ENCODE data around the gene LILRB2. TPM values are rescaled to one million over a fixed set of nuclear protein-coding genes. Genes with fewer than 3 reads are reported as not detected.
"Not testable (repeated sequence)": the region's sequence is repeated elsewhere in the genome, so short reads cannot be mapped to it uniquely, and the experiment has no call there.

The LILRB2 gene
- total RNA-seq, 1 experiment from 2014 or later: not detected

DNA sequence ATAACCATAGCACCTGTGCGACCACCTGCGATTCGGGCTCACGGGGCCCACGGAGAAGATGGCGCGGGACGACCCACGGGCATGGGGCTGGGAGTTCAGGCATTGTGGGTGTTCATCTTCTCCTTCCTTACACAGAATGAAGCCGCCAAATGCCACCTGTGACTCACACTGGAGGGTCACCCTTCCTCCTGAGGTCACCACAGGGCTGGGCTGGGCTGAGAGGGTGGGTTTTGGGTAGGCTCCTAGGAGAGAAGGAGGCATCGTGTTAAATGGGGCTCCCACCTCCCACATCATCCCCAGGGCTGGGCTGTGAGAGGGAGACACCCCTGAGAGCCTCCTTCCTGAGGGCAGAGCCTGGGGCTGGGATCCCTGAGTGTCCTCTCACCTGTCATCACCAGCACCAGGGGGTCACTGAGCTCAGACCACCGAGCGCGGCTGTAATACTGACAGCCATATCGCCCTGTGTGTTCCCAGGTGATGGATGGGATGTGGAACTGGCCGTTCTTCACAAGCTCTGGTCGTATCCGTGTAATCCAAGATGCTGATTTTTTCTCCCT lies 1.4 kb downstream of the LILRB2 start:
- no peak overlapping the region for H3K4me2 ChIP-seq (ENCODE audit: insufficient read depth, insufficient read length, low read length)
- no peak overlapping the region for H3K18ac ChIP-seq (ENCODE audit: insufficient read length, low read depth, low read length)
- H3K9me3 ChIP-seq (ENCODE audit: control insufficient read depth, low read depth, low read length): no peaks in the 10 kb centered on the region
- no peaks in the 10 kb centered on the region for H3K23me2 ChIP-seq (ENCODE audit: insufficient read length, low read depth, low read length, poor library complexity, severe bottlenecking)
- no peaks in the 10 kb centered on the region for H3K79me1 ChIP-seq (ENCODE audit: insufficient read depth, low read depth, low read length, poor library complexity, severe bottlenecking)
- H3K23ac ChIP-seq (ENCODE audit: insufficient read length, low read depth, low read length): no peak overlapping the region
- no peak overlapping the region for H2BK5ac ChIP-seq (ENCODE audit: insufficient read length, low read length)
- H3K36me3 Mint-ChIP-seq (ENCODE audit: insufficient read depth in 1 of 3, low read depth in 3 of 3): no peaks in the 10 kb centered on the region
- H3K27me3 Mint-ChIP-seq (ENCODE audit: low read depth): peaks cover 53% of the 10 kb centered on the region
- H2BK20ac ChIP-seq (ENCODE audit: low read depth, low read length, poor library complexity, severe bottlenecking): no peak overlapping the region
- peaks cover 0 to 55% of the 10 kb centered on the region in 2 experiments; a peak in 2 of 5 replicates for H3K9me3 Mint-ChIP-seq
- no CpG with 5 or more reads among the region's 18 CpGs for WGBS (ENCODE audit: extremely low coverage, insufficient read length, low lambda C conversion rate)
- H3K56ac ChIP-seq (ENCODE audit: insufficient read length, low read depth, low read length): no peak overlapping the region
- H3K9ac ChIP-seq (ENCODE audit: extremely low read depth, insufficient read length, low read length): no peak overlapping the region
- no peak overlapping the region for H2BK120ac ChIP-seq (ENCODE audit: low read depth, low read length, poor library complexity, severe bottlenecking)
- H3K27ac ChIP-seq (ENCODE audit: insufficient read length, low read depth, low read length): no peak overlapping the region
- no peak overlapping the region for H2AFZ ChIP-seq (ENCODE audit: low read length)
- H3K27ac Mint-ChIP-seq: no peak overlapping the region
- H3K79me2 ChIP-seq (ENCODE audit: insufficient read depth, low read length): no peaks in the 10 kb centered on the region
- no peak overlapping the region for H3T11ph ChIP-seq (ENCODE audit: low read length)
- no peaks in the 10 kb centered on the region for H4K20me1 ChIP-seq (ENCODE audit: control insufficient read depth, insufficient read depth, insufficient read length)
- no peak overlapping the region for H4K91ac ChIP-seq (ENCODE audit: insufficient read length, low read depth, low read length)
- DNase-seq: no peak
- H4K5ac ChIP-seq (ENCODE audit: insufficient read length, low read depth, low read length): no peak overlapping the region
- H4K8ac ChIP-seq (replicated peaks; ENCODE audit: insufficient read length, low read depth, low read length): no peak overlapping the region
- no peak for TF ChIP-seq CTCF (conservative IDR thresholded peaks at IDR 0.05)
- no peak overlapping the region for H2BK12ac ChIP-seq (ENCODE audit: insufficient read length, low read depth, low read length)
- H3K4me3 Mint-ChIP-seq: no peak overlapping the region
- no peak overlapping the region for H2AK5ac ChIP-seq (ENCODE audit: insufficient read length, low read length)
- H3K4ac ChIP-seq (ENCODE audit: low read depth, low read length): no peak overlapping the region
- no peak overlapping the region for H2BK15ac ChIP-seq (ENCODE audit: low read depth, low read length)
- no peaks in the 10 kb centered on the region for H3K27me3 ChIP-seq (ENCODE audit: insufficient read depth, low read length)
- H3K4me1 Mint-ChIP-seq: no peaks in the 10 kb centered on the region; a peak in 1 of 4 replicates
- H3K14ac ChIP-seq (ENCODE audit: insufficient read depth, low read length): no peak overlapping the region; the same call in 1 of the 2 replicates
- no peaks in the 10 kb centered on the region for H3K4me1 ChIP-seq (ENCODE audit: insufficient read depth, low read length)

- not testable (repeated sequence) for DNase-seq; H3K4me1 Mint-ChIP-seq; H3T11ph ChIP-seq (ENCODE audit: low read length); H3K4me2 ChIP-seq (ENCODE audit: insufficient read depth, insufficient read length, low read length); H3K27me3 ChIP-seq (ENCODE audit: insufficient read depth, low read length); H3K9ac ChIP-seq (ENCODE audit: extremely low read depth, insufficient read length, low read length); H4K8ac ChIP-seq (replicated peaks; ENCODE audit: insufficient read length, low read depth, low read length); H4K20me1 ChIP-seq (ENCODE audit: control insufficient read depth, insufficient read depth, insufficient read length); H3K27ac ChIP-seq (ENCODE audit: insufficient read length, low read depth, low read length); H3K18ac ChIP-seq (ENCODE audit: insufficient read length, low read depth, low read length); H3K36me3 Mint-ChIP-seq (ENCODE audit: insufficient read depth in 1 of 3, low read depth in 3 of 3); H2BK12ac ChIP-seq (ENCODE audit: insufficient read length, low read depth, low read length); H2AK5ac ChIP-seq (ENCODE audit: insufficient read length, low read length); H3K23me2 ChIP-seq (ENCODE audit: insufficient read length, low read depth, low read length, poor library complexity, severe bottlenecking); H3K4me1 ChIP-seq (ENCODE audit: insufficient read depth, low read length); H2BK120ac ChIP-seq (ENCODE audit: low read depth, low read length, poor library complexity, severe bottlenecking); H3K9me3 ChIP-seq (ENCODE audit: control insufficient read depth, low read depth, low read length); H4K5ac ChIP-seq (ENCODE audit: insufficient read length, low read depth, low read length); H3K4ac ChIP-seq (ENCODE audit: low read depth, low read length); H2AFZ ChIP-seq (ENCODE audit: low read length); H3K14ac ChIP-seq (ENCODE audit: insufficient read depth, low read length); H3K56ac ChIP-seq (ENCODE audit: insufficient read length, low read depth, low read length); H3K23ac ChIP-seq (ENCODE audit: insufficient read length, low read depth, low read length); H4K91ac ChIP-seq (ENCODE audit: insufficient read length, low read depth, low read length); H3K79me2 ChIP-seq (ENCODE audit: insufficient read depth, low read length); H3K79me1 ChIP-seq (ENCODE audit: insufficient read depth, low read depth, low read length, poor library complexity, severe bottlenecking); H2BK15ac ChIP-seq (ENCODE audit: low read depth, low read length); H3K27ac Mint-ChIP-seq; H3K4me3 Mint-ChIP-seq; H2BK20ac ChIP-seq (ENCODE audit: low read depth, low read length, poor library complexity, severe bottlenecking); H2BK5ac ChIP-seq (ENCODE audit: insufficient read length, low read length)
- peaks cover 0 to 54% of the 10 kb centered on the region in 2 experiments; a peak in 2 of 5 replicates for H3K9me3 Mint-ChIP-seq
- H3K27me3 Mint-ChIP-seq (ENCODE audit: low read depth): peaks cover 52% of the 10 kb centered on the region
- no CpG with 5 or more reads among the region's 15 CpGs for WGBS (ENCODE audit: extremely low coverage, insufficient read length, low lambda C conversion rate)
These were observed 2.2 kb downstream of the LILRB2 start for GRCh38 chr19:54278571-54279195.
